GM23338 (cell line): Measurements from ENCODE around the gene PHLDB2. TPM values are rescaled to one million over a fixed set of nuclear protein-coding genes. Genes with fewer than 3 reads are reported as not detected.

ENCODE experiments used
- ATAC-seq: fragments of 200-7000 bp; cut with Tn5 transposase; 3 replicates; pipeline ENCODE4 v1.9.1; 2020
- DNase-seq: peaks from one replicate; pipeline ENCODE4 v3.0.0-alpha.2; 2015; ENCODE audit warnings: low spot score
- H2AFZ ChIP-seq: fragments of 200-600 bp; sonication (generic); 2 replicates; pipeline ENCODE4 v1.8.0; 2016; ENCODE audit warnings: antibody characterized with exemption, mild to moderate bottlenecking, moderate library complexity
- H3F3A ChIP-seq: fragments of 200-600 bp; sonication (generic); replicated peaks from 2 replicates; pipeline ENCODE4 v1.8.0; 2017; ENCODE audit warnings: antibody characterized with exemption, mixed run types, low read depth
- H3K27ac ChIP-seq: fragments of 200-600 bp; sonication (generic); 2 replicates; pipeline ENCODE4 v1.6.1; 2016; ENCODE audit warnings: low read depth
- H3K27me3 ChIP-seq: fragments of 200-600 bp; sonication (generic); 2 replicates; pipeline ENCODE4 v1.8.0; 2016; ENCODE audit warnings: mild to moderate bottlenecking, mixed run types, moderate library complexity; ENCODE audit not compliant: insufficient read depth
- H3K36me3 ChIP-seq: fragments of 200-600 bp; sonication (generic); 2 replicates; pipeline ENCODE4 v1.8.0; 2016; ENCODE audit warnings: mild to moderate bottlenecking; ENCODE audit not compliant: insufficient read depth
- H3K4me1 ChIP-seq: fragments of 200-600 bp; sonication (generic); 2 replicates; pipeline ENCODE4 v1.8.0; 2016; ENCODE audit warnings: mild to moderate bottlenecking, moderate library complexity; ENCODE audit not compliant: insufficient read depth
- H3K4me2 ChIP-seq: fragments of 200-600 bp; sonication (generic); 2 replicates; pipeline ENCODE4 v1.7.1; 2017; ENCODE audit warnings: mixed run types
- H3K4me3 ChIP-seq: fragments of 200-600 bp; sonication (generic); 2 replicates; pipeline ENCODE4 v1.6.1; 2016; ENCODE audit warnings: mixed run types
- H3K79me2 ChIP-seq: fragments of 200-600 bp; sonication (generic); replicated peaks from 2 replicates; pipeline ENCODE4 v1.8.0; 2017; ENCODE audit warnings: mild to moderate bottlenecking; ENCODE audit not compliant: insufficient read depth
- H3K9me2 ChIP-seq: fragments of 200-600 bp; sonication (generic); 2 replicates; pipeline ENCODE4 v1.8.0; 2017; ENCODE audit not compliant: insufficient read depth
- H4K20me1 ChIP-seq: fragments of 200-600 bp; sonication (generic); replicated peaks from 2 replicates; pipeline ENCODE4 v1.8.0; 2017; ENCODE audit warnings: mild to moderate bottlenecking; ENCODE audit not compliant: insufficient read depth
- H3K27ac Mint-ChIP-seq: 2 replicates; pipeline ENCODE4 v1.8.0; 2020; ENCODE audit warnings: inconsistent platforms, mild to moderate bottlenecking, moderate library complexity, mixed read lengths
- H3K27me3 Mint-ChIP-seq: 3 replicates; pipeline ENCODE4 v1.8.0; 2022; ENCODE audit warnings: low read depth, mild to moderate bottlenecking, moderate library complexity, mixed read lengths, inconsistent platforms; ENCODE audit not compliant: insufficient read depth, poor library complexity
- H3K36me3 Mint-ChIP-seq: 3 replicates; pipeline ENCODE4 v1.8.0; 2021; ENCODE audit warnings: low read depth, mild to moderate bottlenecking, inconsistent platforms, moderate library complexity, mixed read lengths
- H3K4me1 Mint-ChIP-seq: 3 replicates; pipeline ENCODE4 v1.8.0; 2020; ENCODE audit warnings: mild to moderate bottlenecking, inconsistent platforms, mixed read lengths
- H3K4me3 Mint-ChIP-seq: 3 replicates; pipeline ENCODE4 v1.8.0; 2021; ENCODE audit warnings: moderate library complexity, mild to moderate bottlenecking, inconsistent platforms, mixed read lengths
- H3K9me3 Mint-ChIP-seq: 3 replicates; pipeline ENCODE4 v1.8.0; 2020; ENCODE audit warnings: moderate library complexity, mild to moderate bottlenecking, inconsistent platforms, mixed read lengths
- CREB1 ChIP-seq: fragments of 250-450 bp; sonication (Bioruptor Pico); IDR thresholded peaks from 2 replicates; pipeline ENCODE4 v1.5.0; 2020; ENCODE audit warnings: low read depth, mild to moderate bottlenecking, moderate library complexity
- EZH2 ChIP-seq: fragments of 200-600 bp; sonication (generic); IDR thresholded peaks from one replicate; pipeline ENCODE4 v1.8.0; 2017; ENCODE audit warnings: antibody characterized with exemption, mild to moderate bottlenecking, low read depth; ENCODE audit not compliant: unreplicated experiment
- EZH2phosphoT487 ChIP-seq: fragments of 200-600 bp; sonication (generic); IDR thresholded peaks from one replicate; pipeline ENCODE4 v1.8.1; 2018; ENCODE audit warnings: antibody characterized with exemption; ENCODE audit not compliant: unreplicated experiment
- JUNB ChIP-seq: IDR thresholded peaks from one replicate; pipeline ENCODE4 v1.6.1; 2016; ENCODE audit warnings: antibody characterized with exemption; ENCODE audit not compliant: unreplicated experiment
- NANOG ChIP-seq: IDR thresholded peaks from 2 replicates; pipeline ENCODE4 v1.6.1; 2016; ENCODE audit warnings: antibody characterized with exemption, borderline replicate concordance
- POLR2AphosphoS5 ChIP-seq: IDR thresholded peaks from 2 replicates; pipeline ENCODE4 v1.6.1; 2016; ENCODE audit warnings: antibody characterized with exemption, low read depth
- STAT1 ChIP-seq: IDR thresholded peaks from one replicate; pipeline ENCODE4 v1.6.1; 2016; ENCODE audit warnings: antibody characterized with exemption; ENCODE audit not compliant: unreplicated experiment
- ZNF114 ChIP-seq: fragments of 250-450 bp; sonication (Bioruptor Pico); IDR thresholded peaks from 2 replicates; pipeline ENCODE4 v1.5.0; 2020; ENCODE audit warnings: mild to moderate bottlenecking, moderate library complexity
- ZNF331 ChIP-seq: fragments of 250-450 bp; sonication (Bioruptor Pico); IDR thresholded peaks from 2 replicates; pipeline ENCODE4 v1.5.0; 2020; ENCODE audit warnings: low read depth, mild to moderate bottlenecking, moderate library complexity
- polyA plus RNA-seq: library from polyadenylated mRNA; unstranded; fragments of >200 nt; fragmentation: Nextera tagmentation; extraction: Ambion mirVana; gene quantifications from 2 replicates; pipeline ENCODE4 v1.2.1, GENCODE V29; 2016
- total RNA-seq: library from RNA; depleted of rRNA; stranded (reverse); fragments of >200 nt; shearing (Covaris generic); gene quantifications from 2 replicates; pipeline ENCODE4 v1.2.3, GENCODE V29; 2014
- TF ChIP-seq, protein P1 (sequence below): IDR thresholded peaks from 2 replicates; pipeline ENCODE4 v1.6.1; 2016; ENCODE audit warnings: antibody characterized with exemption
- TF ChIP-seq, protein P2 (sequence below): IDR thresholded peaks from one replicate; pipeline ENCODE4 v1.6.1; 2018; ENCODE audit warnings: antibody characterized with exemption; ENCODE audit not compliant: unreplicated experiment
- TF ChIP-seq, protein P3 (sequence below): fragments of 250-450 bp; sonication (Bioruptor Pico); IDR thresholded peaks from 2 replicates; pipeline ENCODE4 v1.5.0; 2020; ENCODE audit warnings: mild to moderate bottlenecking, moderate library complexity

The PHLDB2 gene
- total and polyA plus RNA-seq, 2 experiments from 2014 or later: 19.5 to 33.7 TPM

DNA sequence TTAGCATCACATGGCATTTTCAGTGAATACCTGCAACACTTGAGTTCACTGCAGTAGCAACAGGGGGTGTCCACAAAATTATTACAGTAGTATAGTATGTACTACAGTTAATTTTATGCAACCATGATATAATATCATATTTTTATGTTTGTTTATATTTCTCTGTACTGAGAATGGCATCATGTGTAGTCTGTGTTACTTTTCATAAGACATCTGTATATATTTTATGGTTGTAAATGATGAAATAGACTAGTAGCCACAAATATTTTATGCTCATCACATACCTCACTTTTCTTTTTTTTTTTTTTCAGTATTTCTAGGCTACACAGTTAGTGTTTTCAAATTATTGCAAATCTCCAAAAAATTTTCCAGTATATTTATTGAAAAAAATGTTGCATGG lies 22.4 kb downstream of the PHLDB2 start:
- Histone ChIP-seq H3K36me3 (no peaks in the 10 kb centered on the region), H4K20me1 (peaks cover 3% of the 10 kb centered on the region; the same call in 1 of the 2 replicates), H3F3A (no peaks in the 10 kb centered on the region), H3K4me3 (no peak overlapping the region), H3K9me2 (no peaks in the 10 kb centered on the region), H2AFZ (no peak overlapping the region), H3K4me1 (peaks cover 9% of the 10 kb centered on the region), H3K79me2 (peaks cover 26% of the 10 kb centered on the region), H3K27ac (no peak overlapping the region), H3K27me3 (no peaks in the 10 kb centered on the region), H3K4me2 (no peak overlapping the region)
- TF ChIP-seq EZH2 (no peak), EZH2phosphoT487 (no peak), ZNF331 (CRISPR knock-in tag) (no peak), POLR2AphosphoS5 (no peak), JUNB (no peak)
- TF ChIP-seq, protein P1, sequence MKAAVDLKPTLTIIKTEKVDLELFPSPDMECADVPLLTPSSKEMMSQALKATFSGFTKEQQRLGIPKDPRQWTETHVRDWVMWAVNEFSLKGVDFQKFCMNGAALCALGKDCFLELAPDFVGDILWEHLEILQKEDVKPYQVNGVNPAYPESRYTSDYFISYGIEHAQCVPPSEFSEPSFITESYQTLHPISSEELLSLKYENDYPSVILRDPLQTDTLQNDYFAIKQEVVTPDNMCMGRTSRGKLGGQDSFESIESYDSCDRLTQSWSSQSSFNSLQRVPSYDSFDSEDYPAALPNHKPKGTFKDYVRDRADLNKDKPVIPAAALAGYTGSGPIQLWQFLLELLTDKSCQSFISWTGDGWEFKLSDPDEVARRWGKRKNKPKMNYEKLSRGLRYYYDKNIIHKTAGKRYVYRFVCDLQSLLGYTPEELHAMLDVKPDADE: no peak
- no peak overlapping the region for H3K4me3 Mint-ChIP-seq
- H3K9me3 Mint-ChIP-seq: no peaks in the 10 kb centered on the region; the same call in 2 of the 3 replicates
- H3K4me1 Mint-ChIP-seq: peaks cover 10% of the 10 kb centered on the region
- H3K27ac Mint-ChIP-seq: no peak overlapping the region
- no peaks in the 10 kb centered on the region for H3K27me3 Mint-ChIP-seq
- DNase-seq (no peak), ATAC-seq (no peak)
- peaks cover 13% of the 10 kb centered on the region for H3K36me3 Mint-ChIP-seq

DNA sequence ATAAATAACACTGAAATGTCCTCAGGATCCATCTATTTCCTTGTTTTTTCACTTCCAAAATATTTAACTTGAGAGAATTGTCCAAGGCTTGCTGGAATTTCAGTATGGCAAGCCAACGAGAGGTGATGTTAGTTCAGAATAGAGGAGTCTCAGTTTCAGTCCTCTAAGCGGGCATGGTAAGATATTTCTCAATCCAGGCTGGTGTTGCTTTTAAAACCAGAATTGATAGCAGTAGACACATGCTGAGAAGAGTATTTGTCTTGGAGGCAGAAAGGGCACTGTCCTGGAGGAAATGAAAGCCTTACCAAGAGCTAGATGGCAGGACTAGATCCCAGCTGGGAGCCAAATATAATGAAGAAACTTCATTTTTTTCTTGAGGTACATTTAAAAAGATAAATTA lies 23.1 kb downstream of the PHLDB2 start:
- no peaks in the 10 kb centered on the region for H3K9me2 ChIP-seq
- no peaks in the 10 kb centered on the region for H3K27me3 ChIP-seq
- H3F3A ChIP-seq: no peaks in the 10 kb centered on the region
- Mint-ChIP-seq H3K36me3 (peaks cover 10% of the 10 kb centered on the region; the same call in 2 of the 3 replicates), H3K27me3 (no peaks in the 10 kb centered on the region), H3K27ac (no peak overlapping the region), H3K4me3 (no peak overlapping the region), H3K9me3 (no peaks in the 10 kb centered on the region; the same call in 2 of the 3 replicates), H3K4me1 (peaks cover 10% of the 10 kb centered on the region)
- H4K20me1 ChIP-seq: peaks cover 3% of the 10 kb centered on the region; the same call in 1 of the 2 replicates
- no peak overlapping the region for H3K4me3 ChIP-seq
- H3K36me3 ChIP-seq: no peaks in the 10 kb centered on the region
- peaks cover 23% of the 10 kb centered on the region for H3K79me2 ChIP-seq
- peaks cover 9% of the 10 kb centered on the region for H3K4me1 ChIP-seq
- H3K4me2 ChIP-seq: no peak overlapping the region
- no peak overlapping the region for H2AFZ ChIP-seq
- no peak for DNase-seq
- H3K27ac ChIP-seq: no peak overlapping the region
- ATAC-seq: no peak
- TF ChIP-seq CREB1: no peak
- TF ChIP-seq NANOG: no peak
- TF ChIP-seq ZNF114: no peak
- TF ChIP-seq STAT1: no peak
- no peak for TF ChIP-seq EZH2
- TF ChIP-seq, protein P2, sequence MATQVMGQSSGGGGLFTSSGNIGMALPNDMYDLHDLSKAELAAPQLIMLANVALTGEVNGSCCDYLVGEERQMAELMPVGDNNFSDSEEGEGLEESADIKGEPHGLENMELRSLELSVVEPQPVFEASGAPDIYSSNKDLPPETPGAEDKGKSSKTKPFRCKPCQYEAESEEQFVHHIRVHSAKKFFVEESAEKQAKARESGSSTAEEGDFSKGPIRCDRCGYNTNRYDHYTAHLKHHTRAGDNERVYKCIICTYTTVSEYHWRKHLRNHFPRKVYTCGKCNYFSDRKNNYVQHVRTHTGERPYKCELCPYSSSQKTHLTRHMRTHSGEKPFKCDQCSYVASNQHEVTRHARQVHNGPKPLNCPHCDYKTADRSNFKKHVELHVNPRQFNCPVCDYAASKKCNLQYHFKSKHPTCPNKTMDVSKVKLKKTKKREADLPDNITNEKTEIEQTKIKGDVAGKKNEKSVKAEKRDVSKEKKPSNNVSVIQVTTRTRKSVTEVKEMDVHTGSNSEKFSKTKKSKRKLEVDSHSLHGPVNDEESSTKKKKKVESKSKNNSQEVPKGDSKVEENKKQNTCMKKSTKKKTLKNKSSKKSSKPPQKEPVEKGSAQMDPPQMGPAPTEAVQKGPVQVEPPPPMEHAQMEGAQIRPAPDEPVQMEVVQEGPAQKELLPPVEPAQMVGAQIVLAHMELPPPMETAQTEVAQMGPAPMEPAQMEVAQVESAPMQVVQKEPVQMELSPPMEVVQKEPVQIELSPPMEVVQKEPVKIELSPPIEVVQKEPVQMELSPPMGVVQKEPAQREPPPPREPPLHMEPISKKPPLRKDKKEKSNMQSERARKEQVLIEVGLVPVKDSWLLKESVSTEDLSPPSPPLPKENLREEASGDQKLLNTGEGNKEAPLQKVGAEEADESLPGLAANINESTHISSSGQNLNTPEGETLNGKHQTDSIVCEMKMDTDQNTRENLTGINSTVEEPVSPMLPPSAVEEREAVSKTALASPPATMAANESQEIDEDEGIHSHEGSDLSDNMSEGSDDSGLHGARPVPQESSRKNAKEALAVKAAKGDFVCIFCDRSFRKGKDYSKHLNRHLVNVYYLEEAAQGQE: no peak
- TF ChIP-seq, protein P3, sequence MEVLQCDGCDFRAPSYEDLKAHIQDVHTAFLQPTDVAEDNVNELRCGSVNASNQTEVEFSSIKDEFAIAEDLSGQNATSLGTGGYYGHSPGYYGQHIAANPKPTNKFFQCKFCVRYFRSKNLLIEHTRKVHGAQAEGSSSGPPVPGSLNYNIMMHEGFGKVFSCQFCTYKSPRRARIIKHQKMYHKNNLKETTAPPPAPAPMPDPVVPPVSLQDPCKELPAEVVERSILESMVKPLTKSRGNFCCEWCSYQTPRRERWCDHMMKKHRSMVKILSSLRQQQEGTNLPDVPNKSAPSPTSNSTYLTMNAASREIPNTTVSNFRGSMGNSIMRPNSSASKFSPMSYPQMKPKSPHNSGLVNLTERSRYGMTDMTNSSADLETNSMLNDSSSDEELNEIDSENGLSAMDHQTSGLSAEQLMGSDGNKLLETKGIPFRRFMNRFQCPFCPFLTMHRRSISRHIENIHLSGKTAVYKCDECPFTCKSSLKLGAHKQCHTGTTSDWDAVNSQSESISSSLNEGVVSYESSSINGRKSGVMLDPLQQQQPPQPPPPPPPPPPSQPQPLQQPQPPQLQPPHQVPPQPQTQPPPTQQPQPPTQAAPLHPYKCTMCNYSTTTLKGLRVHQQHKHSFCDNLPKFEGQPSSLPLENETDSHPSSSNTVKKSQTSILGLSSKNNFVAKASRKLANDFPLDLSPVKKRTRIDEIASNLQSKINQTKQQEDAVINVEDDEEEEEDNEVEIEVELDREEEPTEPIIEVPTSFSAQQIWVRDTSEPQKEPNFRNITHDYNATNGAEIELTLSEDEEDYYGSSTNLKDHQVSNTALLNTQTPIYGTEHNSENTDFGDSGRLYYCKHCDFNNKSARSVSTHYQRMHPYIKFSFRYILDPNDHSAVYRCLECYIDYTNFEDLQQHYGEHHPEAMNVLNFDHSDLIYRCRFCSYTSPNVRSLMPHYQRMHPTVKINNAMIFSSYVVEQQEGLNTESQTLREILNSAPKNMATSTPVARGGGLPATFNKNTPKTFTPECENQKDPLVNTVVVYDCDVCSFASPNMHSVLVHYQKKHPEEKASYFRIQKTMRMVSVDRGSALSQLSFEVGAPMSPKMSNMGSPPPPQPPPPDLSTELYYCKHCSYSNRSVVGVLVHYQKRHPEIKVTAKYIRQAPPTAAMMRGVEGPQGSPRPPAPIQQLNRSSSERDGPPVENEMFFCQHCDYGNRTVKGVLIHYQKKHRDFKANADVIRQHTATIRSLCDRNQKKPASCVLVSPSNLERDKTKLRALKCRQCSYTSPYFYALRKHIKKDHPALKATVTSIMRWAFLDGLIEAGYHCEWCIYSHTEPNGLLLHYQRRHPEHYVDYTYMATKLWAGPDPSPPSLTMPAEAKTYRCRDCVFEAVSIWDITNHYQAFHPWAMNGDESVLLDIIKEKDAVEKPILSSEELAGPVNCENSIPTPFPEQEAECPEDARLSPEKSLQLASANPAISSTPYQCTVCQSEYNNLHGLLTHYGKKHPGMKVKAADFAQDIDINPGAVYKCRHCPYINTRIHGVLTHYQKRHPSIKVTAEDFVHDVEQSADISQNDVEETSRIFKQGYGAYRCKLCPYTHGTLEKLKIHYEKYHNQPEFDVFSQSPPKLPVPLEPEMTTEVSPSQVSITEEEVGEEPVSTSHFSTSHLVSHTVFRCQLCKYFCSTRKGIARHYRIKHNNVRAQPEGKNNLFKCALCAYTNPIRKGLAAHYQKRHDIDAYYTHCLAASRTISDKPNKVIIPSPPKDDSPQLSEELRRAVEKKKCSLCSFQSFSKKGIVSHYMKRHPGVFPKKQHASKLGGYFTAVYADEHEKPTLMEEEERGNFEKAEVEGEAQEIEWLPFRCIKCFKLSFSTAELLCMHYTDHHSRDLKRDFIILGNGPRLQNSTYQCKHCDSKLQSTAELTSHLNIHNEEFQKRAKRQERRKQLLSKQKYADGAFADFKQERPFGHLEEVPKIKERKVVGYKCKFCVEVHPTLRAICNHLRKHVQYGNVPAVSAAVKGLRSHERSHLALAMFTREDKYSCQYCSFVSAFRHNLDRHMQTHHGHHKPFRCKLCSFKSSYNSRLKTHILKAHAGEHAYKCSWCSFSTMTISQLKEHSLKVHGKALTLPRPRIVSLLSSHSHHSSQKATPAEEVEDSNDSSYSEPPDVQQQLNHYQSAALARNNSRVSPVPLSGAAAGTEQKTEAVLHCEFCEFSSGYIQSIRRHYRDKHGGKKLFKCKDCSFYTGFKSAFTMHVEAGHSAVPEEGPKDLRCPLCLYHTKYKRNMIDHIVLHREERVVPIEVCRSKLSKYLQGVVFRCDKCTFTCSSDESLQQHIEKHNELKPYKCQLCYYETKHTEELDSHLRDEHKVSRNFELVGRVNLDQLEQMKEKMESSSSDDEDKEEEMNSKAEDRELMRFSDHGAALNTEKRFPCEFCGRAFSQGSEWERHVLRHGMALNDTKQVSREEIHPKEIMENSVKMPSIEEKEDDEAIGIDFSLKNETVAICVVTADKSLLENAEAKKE (CRISPR knock-in tag): no peak
- TF ChIP-seq JUNB: no peak
- no peak for TF ChIP-seq ZNF331 (CRISPR knock-in tag)
